Globus pallidus (tissue), 1 donor: Measurements from ENCODE around the gene KRTAP12-3.

Source experiments
- DNase-seq: peaks from one replicate; pipeline ENCODE4 v3.0.0-alpha.2; 2015; ENCODE audit warnings: low spot score

KRTAP12-3 gene

DNA sequence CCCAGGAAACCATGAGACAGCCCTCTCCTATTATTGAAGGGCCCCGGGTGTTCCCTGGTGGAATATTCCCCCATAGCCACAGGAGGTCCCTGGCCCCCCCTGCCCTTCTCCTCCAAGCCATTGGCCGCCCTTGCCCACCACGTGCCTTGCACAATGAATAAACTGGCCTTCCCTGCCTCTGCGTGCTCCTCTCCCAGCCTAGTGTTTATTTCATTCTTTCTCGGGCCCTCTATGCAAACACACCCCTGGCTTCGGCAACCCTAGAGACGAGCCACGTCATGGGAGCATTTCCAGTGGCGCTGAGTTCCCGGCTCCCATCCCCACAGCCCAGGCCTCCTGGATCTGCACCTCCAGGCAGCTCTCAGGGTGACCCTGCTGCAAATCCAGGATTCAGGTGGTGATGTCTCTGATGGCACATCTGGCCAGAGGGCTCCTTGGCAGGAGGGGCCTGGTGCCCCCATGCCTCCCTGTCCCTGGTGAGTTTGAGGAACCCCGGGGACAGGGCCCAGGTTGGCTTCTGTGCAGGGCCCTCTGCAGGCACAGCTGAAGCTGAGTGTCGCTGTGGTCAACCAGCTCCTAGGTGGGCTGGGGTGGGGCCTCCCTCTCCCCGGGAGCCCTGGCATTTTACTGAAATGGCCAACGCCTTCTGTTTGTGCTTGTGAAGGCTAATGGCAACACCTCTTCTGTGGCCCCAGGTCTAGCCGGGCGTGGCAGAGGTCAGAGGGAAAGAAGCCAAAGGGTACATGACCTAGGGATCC, 45.4 kb downstream of the KRTAP12-3 start:
- no peak for DNase-seq

DNA sequence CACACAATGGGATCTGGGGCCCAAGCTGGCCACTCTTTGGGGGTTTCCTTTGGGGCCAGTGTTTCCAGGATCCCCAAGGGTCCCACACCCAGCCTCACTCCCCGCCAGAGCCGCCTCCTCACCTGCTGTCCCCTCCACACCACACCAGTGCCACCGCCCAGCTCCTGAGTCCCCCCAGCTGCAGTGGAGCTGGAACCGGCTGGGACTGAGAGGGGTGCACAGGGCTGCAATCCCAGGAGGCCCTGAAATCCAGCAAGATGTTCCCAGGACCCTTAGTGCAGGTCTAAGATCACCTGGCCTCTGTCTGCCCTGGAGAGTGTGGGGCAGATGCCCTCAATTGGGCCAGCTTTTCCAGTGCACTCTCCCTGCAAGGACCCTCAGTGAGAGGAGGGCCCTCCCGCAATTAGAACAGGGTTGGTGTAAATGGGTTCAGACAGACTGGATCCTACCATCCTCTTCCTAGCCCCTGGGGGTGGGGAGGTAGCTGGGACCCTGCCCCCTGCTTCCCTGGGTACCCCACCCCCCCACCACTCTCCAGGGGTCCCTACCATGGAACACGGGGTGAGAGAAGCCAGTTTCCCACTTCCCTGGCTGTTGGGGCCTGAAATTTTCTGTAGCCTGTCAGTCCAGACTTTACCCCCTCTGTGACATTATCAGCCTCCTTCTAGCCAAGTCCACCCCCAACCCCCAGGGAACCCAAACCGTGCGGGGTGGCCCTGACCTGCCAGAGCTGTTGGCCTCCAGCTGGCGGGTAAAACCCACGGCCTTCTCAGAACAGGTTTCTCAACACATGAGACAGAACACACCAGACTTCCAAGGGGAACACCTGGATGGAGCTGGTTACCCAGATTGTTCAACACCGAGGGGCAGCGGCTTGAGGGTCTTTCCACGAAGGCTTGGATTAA, 46.3 kb downstream of the KRTAP12-3 start:
- DNase-seq = no peak

DNA sequence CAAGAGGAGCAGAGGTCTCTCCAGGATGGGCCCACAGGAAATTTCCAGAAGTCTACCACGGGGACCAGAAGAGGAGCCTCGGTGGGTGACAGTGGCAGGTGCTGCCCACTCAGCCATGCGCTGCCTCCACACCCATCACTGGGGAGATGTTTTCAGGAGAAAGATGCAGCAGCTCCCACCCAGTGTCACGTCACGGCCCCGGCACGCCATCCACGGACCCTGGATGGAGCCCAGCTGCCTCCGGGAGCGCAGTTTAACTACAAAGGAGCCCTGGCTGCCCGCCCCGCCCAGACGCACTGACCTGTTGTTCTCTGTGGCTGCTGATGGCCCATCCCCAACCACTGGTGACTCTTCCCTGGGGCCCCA, 46.9 kb downstream of the KRTAP12-3 start:
- DNase-seq = no peak

DNA sequence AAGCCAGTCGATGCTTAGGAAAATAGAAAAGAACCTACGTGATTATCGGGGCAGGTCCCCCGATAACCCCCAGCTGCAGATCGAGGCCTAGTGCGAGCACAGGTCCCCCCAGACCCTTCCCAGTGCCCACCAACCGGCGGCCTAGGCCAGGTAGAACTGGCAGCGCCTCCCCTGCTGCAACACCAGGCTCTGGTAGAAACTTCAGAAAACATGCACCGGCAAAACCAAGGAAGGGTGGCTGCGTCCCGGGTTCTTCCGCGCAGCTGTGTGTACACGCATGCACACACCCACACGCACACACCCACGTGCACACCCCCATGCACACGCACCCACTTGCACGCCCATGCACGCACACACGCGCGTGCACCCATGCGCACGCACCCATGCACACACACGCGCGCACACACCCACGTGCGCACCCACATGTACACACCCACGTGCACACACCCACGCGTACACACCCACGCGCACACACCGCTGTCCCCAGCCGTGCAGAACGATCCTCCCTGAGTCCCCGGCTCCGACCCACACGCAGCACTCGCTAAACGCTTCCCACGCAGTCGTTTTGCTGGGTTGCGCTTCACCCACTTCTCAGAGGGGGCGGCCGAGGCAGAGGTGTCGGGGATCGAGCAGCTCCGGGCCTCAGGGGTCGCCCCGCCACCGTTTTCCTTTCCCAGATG, 48.4 kb downstream of the KRTAP12-3 start:
- no peak for DNase-seq

DNA sequence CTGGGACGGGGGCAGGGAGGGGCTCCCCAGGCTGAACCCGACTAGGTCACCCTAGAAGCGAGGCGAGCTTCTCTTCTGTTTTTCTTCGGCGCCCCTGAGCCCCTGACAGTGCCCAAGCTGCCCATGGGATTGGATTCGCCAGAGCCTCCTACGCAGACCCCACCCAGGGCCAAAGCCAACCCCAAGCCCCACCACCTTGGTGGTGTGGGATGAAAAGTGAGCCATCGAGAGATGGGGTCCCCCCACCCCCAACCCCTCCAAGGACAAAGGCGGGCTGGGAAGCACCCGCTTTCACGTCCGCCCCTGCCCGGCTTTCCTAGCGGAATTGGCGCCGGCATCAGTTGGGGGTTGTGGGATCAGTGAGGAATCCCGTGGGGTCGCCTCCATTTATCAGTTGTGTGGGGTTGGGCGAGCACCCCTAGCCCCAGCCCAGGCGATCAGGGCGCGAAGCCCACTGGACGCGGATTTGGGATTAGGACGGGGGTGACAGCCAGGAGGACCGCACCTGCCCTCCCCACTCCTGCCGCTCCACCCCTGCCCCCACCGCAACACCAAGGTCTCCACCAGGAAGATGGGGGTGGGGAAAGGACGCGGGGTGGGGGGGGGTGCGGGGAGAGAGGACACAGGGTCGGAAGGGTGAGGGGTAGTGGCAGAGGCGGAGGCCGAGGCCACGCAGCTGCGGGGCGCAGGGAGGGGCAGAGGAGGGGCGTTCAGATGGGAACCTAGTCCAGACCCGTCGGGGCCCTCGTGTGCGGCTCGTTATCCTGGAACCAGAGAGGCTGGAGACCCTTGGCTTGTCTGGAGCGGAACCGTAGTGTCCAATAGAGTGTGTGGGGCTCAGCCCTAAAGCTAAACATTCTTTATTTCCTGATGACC, 49.2 kb downstream of the KRTAP12-3 start:
- DNase-seq = no peak
